GM21825 (cell line): Measurements from ENCODE around the gene RBMS3.

Source experiments
- ATAC-seq: cut with Tn5 transposase; IDR thresholded peaks from one replicate; pipeline ENCODE4 v1.9.1; 2021; ENCODE audit warnings: mild to moderate bottlenecking, moderate library complexity; ENCODE audit not compliant: unreplicated experiment

Gene RBMS3

GRCh38 chr3:29426302-29427226 lies 145.7 kb downstream of the RBMS3 start:
- no peak for ATAC-seq

- no peak for ATAC-seq
Observed at GRCh38 chr3:29427266-29428103, 146.6 kb downstream of the RBMS3 start.

GRCh38 chr3:29429055-29429679 lies 148.3 kb downstream of the RBMS3 start:
- no peak for ATAC-seq

GRCh38 chr3:29430558-29430971 lies 149.7 kb downstream of the RBMS3 start:
- ATAC-seq: no peak

- ATAC-seq: no peak
Observed at GRCh38 chr3:29436612-29437323, 155.9 kb downstream of the RBMS3 start.

GRCh38 chr3:29438580-29438979 lies 157.7 kb downstream of the RBMS3 start:
- ATAC-seq: no peak

- no peak for ATAC-seq
Observed at GRCh38 chr3:29440413-29441305, 159.8 kb downstream of the RBMS3 start.

GRCh38 chr3:29441422-29441821 lies 160.6 kb downstream of the RBMS3 start:
- no peak for ATAC-seq

- ATAC-seq: no peak
Observed at GRCh38 chr3:29447946-29448627, 167.2 kb downstream of the RBMS3 start.

- no peak for ATAC-seq
Observed at GRCh38 chr3:29451920-29452319, 171.0 kb downstream of the RBMS3 start.

GRCh38 chr3:29452934-29453283 lies 172.0 kb downstream of the RBMS3 start:
- no peak for ATAC-seq

- ATAC-seq: no peak
Observed at GRCh38 chr3:29453284-29454001, 172.6 kb downstream of the RBMS3 start.

GRCh38 chr3:29454161-29454611 lies 173.3 kb downstream of the RBMS3 start:
- no peak for ATAC-seq

- ATAC-seq: no peak
Observed at GRCh38 chr3:29456901-29457300, 176.0 kb downstream of the RBMS3 start.

GRCh38 chr3:29463304-29463703 lies 182.4 kb downstream of the RBMS3 start:
- no peak for ATAC-seq

- no peak for ATAC-seq
Observed at GRCh38 chr3:29465836-29466235, 185.0 kb downstream of the RBMS3 start.

- no peak for ATAC-seq
Observed at GRCh38 chr3:29466442-29466841, 185.6 kb downstream of the RBMS3 start.

- no peak for ATAC-seq
Observed at GRCh38 chr3:29468187-29468586, 187.3 kb downstream of the RBMS3 start.
